Measurements from ENCODE around the gene MUSTN1. TPM values are rescaled to one million over a fixed set of nuclear protein-coding genes. Genes with fewer than 3 reads are reported as not detected.

Gene MUSTN1
- polyA plus RNA-seq, 1 experiment: not detected

GRCh38 chr3:52791928-52792327 is 42.9 kb downstream of the MUSTN1 start:
- no peak for TF ChIP-seq CTCF (IDR thresholded peaks at IDR 0.05; ENCODE audit: insufficient read depth, low read depth, low read length)
- H3K27me3 ChIP-seq (ENCODE audit: control insufficient read depth, insufficient read depth, low read length): peaks cover 5% of the 10 kb centered on the region
- CTCF ChIA-PET: interaction anchor here (1.0 to 1.3 kb wide), 2 partner anchors 13 to 29 kb away, joined by 3 to 4 read pairs; no protein-coding TSS in a partner anchor
- H3K4me3 ChIP-seq (ENCODE audit: low read depth, low read length): no peak overlapping the region
- POLR2A ChIA-PET: no interaction called here
- no peak for DNase-seq (ENCODE audit: low read depth)
- H3K36me3 ChIP-seq (ENCODE audit: control insufficient read depth, insufficient read depth, low read length): no peaks in the 10 kb centered on the region

- CTCF ChIA-PET: interaction anchor here (1.0 to 1.3 kb wide), 2 partner anchors 12 to 30 kb away, joined by 3 to 4 read pairs; no protein-coding TSS in a partner anchor
Observed at GRCh38 chr3:52791366-52791765, 43.5 kb downstream of the MUSTN1 start.

GRCh38 chr3:52790741-52791140 is 44.1 kb downstream of the MUSTN1 start:
- no peak for DNase-seq (ENCODE audit: low read depth)
- H3K27me3 ChIP-seq (ENCODE audit: control insufficient read depth, insufficient read depth, low read length): peaks cover 5% of the 10 kb centered on the region
- no peaks in the 10 kb centered on the region for H3K36me3 ChIP-seq (ENCODE audit: control insufficient read depth, insufficient read depth, low read length)
- ChIA-PET CTCF (no interaction called here), POLR2A (no interaction called here)
- no peak for TF ChIP-seq CTCF (IDR thresholded peaks at IDR 0.05; ENCODE audit: insufficient read depth, low read depth, low read length)
- no peak overlapping the region for H3K4me3 ChIP-seq (ENCODE audit: low read depth, low read length)

More at GRCh38 chr3:52791366-52791765, 43.5 kb downstream of the MUSTN1 start:
- TF ChIP-seq CTCF (IDR thresholded peaks at IDR 0.05; ENCODE audit: insufficient read depth, low read depth, low read length): no peak
- no peak for DNase-seq (ENCODE audit: low read depth)
- H3K36me3 ChIP-seq (ENCODE audit: control insufficient read depth, insufficient read depth, low read length): no peaks in the 10 kb centered on the region
- H3K27me3 ChIP-seq (ENCODE audit: control insufficient read depth, insufficient read depth, low read length): peaks cover 5% of the 10 kb centered on the region
- POLR2A ChIA-PET: no interaction called here
- H3K4me3 ChIP-seq (ENCODE audit: low read depth, low read length): no peak overlapping the region

- Histone ChIP-seq H3K27me3 (ENCODE audit: control insufficient read depth, insufficient read depth, low read length) (peaks cover 5% of the 10 kb centered on the region), H3K36me3 (ENCODE audit: control insufficient read depth, insufficient read depth, low read length) (no peaks in the 10 kb centered on the region), H3K4me3 (ENCODE audit: low read depth, low read length) (no peak overlapping the region)
- no peak for TF ChIP-seq CTCF (IDR thresholded peaks at IDR 0.05; ENCODE audit: insufficient read depth, low read depth, low read length)
- no peak for DNase-seq (ENCODE audit: low read depth)
- ChIA-PET CTCF (no interaction called here), POLR2A (no interaction called here)
Observed at GRCh38 chr3:52790337-52790736, 44.5 kb downstream of the MUSTN1 start.

- Histone ChIP-seq H3K27me3 (ENCODE audit: control insufficient read depth, insufficient read depth, low read length) (peaks cover 5% of the 10 kb centered on the region), H3K4me3 (ENCODE audit: low read depth, low read length) (no peak overlapping the region), H3K36me3 (ENCODE audit: control insufficient read depth, insufficient read depth, low read length) (no peaks in the 10 kb centered on the region)
- DNase-seq (ENCODE audit: low read depth): no peak
- CTCF ChIA-PET: no interaction called here
- POLR2A ChIA-PET: no interaction called here
- TF ChIP-seq CTCF (IDR thresholded peaks at IDR 0.05; ENCODE audit: insufficient read depth, low read depth, low read length): no peak
Observed at GRCh38 chr3:52789746-52790040, 45.1 kb downstream of the MUSTN1 start.
